H1 (cell line): ENCODE results near the gene RBM10. TPM values are rescaled to one million over a fixed set of nuclear protein-coding genes. Genes with fewer than 3 reads are reported as not detected.

ENCODE experiments used
- CTCF ChIA-PET: fragments of 300-600 bp; sonication (Branson Sonifier 250); formaldehyde crosslinking; loops from one replicate; lab custom pipeline; 2021; ENCODE audit not compliant: partially characterized antibody; lab: Charles Lee
- POLR2A ChIA-PET: fragments of 300-600 bp; sonication (Branson Sonifier 250); formaldehyde crosslinking; loops from one replicate; lab custom pipeline; 2021; ENCODE audit warnings: inconsistent platforms; ENCODE audit not compliant: partially characterized antibody; lab: Charles Lee
- DNase-seq, 2 experiments: peaks; one replicate each; pipeline versions ENCODE4 v3.0.0 to v3.0.0-alpha.2; 2010 to 2022; ENCODE audit warnings: low spot score in 2 of 2, low read depth in 1 of 2, mixed read lengths in 1 of 2
- FAIRE-seq: peaks from 2 replicates; lab custom pipeline; 2011; peaks lifted over from hg19 to GRCh38; lab: Jason Lieb, UNC
- H2AFZ ChIP-seq: 2 replicates; pipeline ENCODE4 v1.8.1; 2012; ENCODE audit warnings: low read length, inconsistent platforms
- H2AK5ac ChIP-seq: 2 replicates; pipeline ENCODE4 v1.6.1; 2013; ENCODE audit warnings: low read depth, low read length
- H2BK120ac ChIP-seq: replicated peaks from 2 replicates; pipeline ENCODE3; 2013; ENCODE audit warnings: low read depth, low read length, inconsistent platforms
- H2BK12ac ChIP-seq: 2 replicates; pipeline ENCODE4 v1.6.1; 2013; ENCODE audit warnings: low read depth, low read length
- H2BK15ac ChIP-seq: 2 replicates; pipeline ENCODE4 v1.6.1; 2013; ENCODE audit warnings: low read length
- H2BK20ac ChIP-seq: 2 replicates; pipeline ENCODE4 v1.6.1; 2013; ENCODE audit warnings: low read length
- H2BK5ac ChIP-seq: 2 replicates; pipeline ENCODE4 v1.6.1; 2013; ENCODE audit warnings: low read depth, low read length
- H3K14ac ChIP-seq: 2 replicates; pipeline ENCODE4 v1.6.1; 2013; ENCODE audit warnings: inconsistent platforms; ENCODE audit not compliant: insufficient read length
- H3K18ac ChIP-seq: 2 replicates; pipeline ENCODE4 v1.6.1; 2013; ENCODE audit warnings: low read length; ENCODE audit errors: extremely low read depth
- H3K23ac ChIP-seq: 2 replicates; pipeline ENCODE4 v1.6.1; 2013; ENCODE audit warnings: inconsistent platforms; ENCODE audit not compliant: insufficient read length
- H3K23me2 ChIP-seq: 2 replicates; pipeline ENCODE4 v1.6.1; 2013; ENCODE audit warnings: low read depth, low read length
- H3K27ac ChIP-seq: 2 replicates; pipeline ENCODE4 v1.6.1; 2011; ENCODE audit warnings: low read depth, low read length, inconsistent platforms
- H3K27me3 ChIP-seq, 4 experiments: replicated peaks in 1 of 4; 1 replicate in 1 of 4; 2 replicates in 3 of 4; pipeline versions ENCODE4 v1.6.1 to v1.8.1; 2011 to 2013; ENCODE audit warnings: low read length in 3 of 4, mild to moderate bottlenecking in 3 of 4, inconsistent platforms in 2 of 4, mixed read lengths in 2 of 4, moderate library complexity in 1 of 4; ENCODE audit not compliant: control insufficient read depth in 3 of 4, insufficient read depth in 3 of 4; ENCODE audit errors: extremely low read depth in 1 of 4
- H3K36me3 ChIP-seq, 4 experiments: 2 replicates each; pipeline versions ENCODE4 v1.6.1 to v1.8.1; 2011 to 2013; ENCODE audit warnings: mild to moderate bottlenecking in 4 of 4, low read length in 3 of 4, moderate library complexity in 2 of 4, control low read depth in 1 of 4, inconsistent platforms in 1 of 4; ENCODE audit not compliant: insufficient read depth in 4 of 4, control insufficient read depth in 2 of 4
- H3K4ac ChIP-seq: replicated peaks from 2 replicates; pipeline ENCODE3; 2013; ENCODE audit warnings: low read length, low read depth, mixed read lengths, inconsistent platforms; ENCODE audit not compliant: insufficient read length
- H3K4me1 ChIP-seq, 4 experiments: replicated peaks in 1 of 4; 1 replicate in 1 of 4; 2 replicates in 3 of 4; pipeline versions ENCODE4 v1.6.1 to v1.8.1; 2011 to 2013; ENCODE audit warnings: low read length in 3 of 4, inconsistent platforms in 2 of 4, mixed read lengths in 1 of 4; ENCODE audit not compliant: insufficient read depth in 4 of 4, control insufficient read depth in 3 of 4
- H3K4me2 ChIP-seq, 2 experiments: 2 replicates each; pipeline versions ENCODE4 v1.6.1 to v1.8.1; 2011 to 2013; ENCODE audit warnings: low read depth in 2 of 2, low read length in 2 of 2, control low read depth in 1 of 2, inconsistent platforms in 1 of 2, mild to moderate bottlenecking in 1 of 2; ENCODE audit not compliant: insufficient read depth in 1 of 2
- H3K4me3 ChIP-seq, 4 experiments: fragments of 200-600, 300-600 bp in 1 of 4; sonication (generic), shearing (Covaris generic), sonication (Bioruptor Twin) in 1 of 4; 2 replicates each; pipeline versions ENCODE4 v1.5.1 to v1.8.1; 2011 to 2016; ENCODE audit warnings: low read length in 4 of 4, low read depth in 3 of 4, control low read depth in 2 of 4, inconsistent platforms in 2 of 4, mild to moderate bottlenecking in 2 of 4, mixed read lengths in 1 of 4, moderate library complexity in 1 of 4; ENCODE audit not compliant: insufficient read depth in 2 of 4; ENCODE audit errors: extremely low read depth in 1 of 4
- H3K56ac ChIP-seq: replicated peaks from 2 replicates; pipeline ENCODE3; 2013; ENCODE audit warnings: low read depth, mild to moderate bottlenecking, mixed read lengths, low read length, inconsistent platforms; ENCODE audit not compliant: insufficient read length
- H3K79me1 ChIP-seq: 2 replicates; pipeline ENCODE4 v1.6.1; 2013; ENCODE audit warnings: low read depth, low read length, control low read depth
- H3K79me2 ChIP-seq, 2 experiments: 2 replicates each; pipeline versions ENCODE4 v1.6.1 to v1.8.1; 2012 to 2013; ENCODE audit warnings: low read length in 2 of 2, mild to moderate bottlenecking in 2 of 2, inconsistent platforms in 1 of 2; ENCODE audit not compliant: insufficient read depth in 2 of 2, control insufficient read depth in 1 of 2
- H3K9ac ChIP-seq, 4 experiments: replicated peaks in 1 of 4; 1 replicate in 1 of 4; 2 replicates in 3 of 4; pipeline versions ENCODE4 v1.6.1 to v1.8.1; 2011 to 2013; ENCODE audit warnings: low read depth in 3 of 4, low read length in 3 of 4, control low read depth in 2 of 4, mild to moderate bottlenecking in 2 of 4, moderate library complexity in 2 of 4, inconsistent platforms in 1 of 4; ENCODE audit errors: extremely low read depth in 1 of 4
- H3K9me3 ChIP-seq, 2 experiments: 2 replicates each; pipeline versions ENCODE4 v1.6.1 to v1.8.1; 2012 to 2013; ENCODE audit warnings: mild to moderate bottlenecking in 2 of 2, moderate library complexity in 2 of 2, control low read depth in 1 of 2, inconsistent platforms in 1 of 2, low read depth in 1 of 2, low read length in 1 of 2, mixed read lengths in 1 of 2; ENCODE audit not compliant: insufficient read depth in 2 of 2
- H4K20me1 ChIP-seq, 2 experiments: replicated peaks in 1 of 2; 2 replicates each; pipeline versions ENCODE3 to v1.8.1; 2011 to 2013; ENCODE audit warnings: inconsistent platforms in 2 of 2, low read length in 2 of 2, mild to moderate bottlenecking in 1 of 2; ENCODE audit not compliant: insufficient read depth in 2 of 2, control insufficient read depth in 1 of 2
- H4K5ac ChIP-seq: 2 replicates; pipeline ENCODE4 v1.6.1; 2013; ENCODE audit warnings: low read length, low read depth, mixed read lengths, inconsistent platforms; ENCODE audit not compliant: insufficient read length
- H4K8ac ChIP-seq: 2 replicates; pipeline ENCODE4 v1.8.0; 2013; ENCODE audit warnings: mild to moderate bottlenecking, moderate library complexity, low read length, inconsistent platforms; ENCODE audit not compliant: insufficient read depth; ENCODE audit errors: extremely low read depth
- H4K91ac ChIP-seq: replicated peaks from 2 replicates; pipeline ENCODE3; 2013; ENCODE audit warnings: low read length, mixed read lengths, inconsistent platforms; ENCODE audit not compliant: insufficient read length
- CHD2 ChIP-seq: IDR thresholded peaks from 2 replicates; pipeline ENCODE4 v1.6.1; 2012; ENCODE audit warnings: low read length, improper control_type of control experiment
- TEAD4 ChIP-seq: IDR thresholded peaks from 2 replicates; pipeline ENCODE4 v1.6.1; 2012; ENCODE audit warnings: low read depth, low read length, inconsistent platforms, mixed read lengths
- USF2 ChIP-seq: IDR thresholded peaks from 2 replicates; pipeline ENCODE4 v1.6.1; 2011; ENCODE audit warnings: low read length, improper control_type of control experiment
- whole genome bisulfite sequencing, 2 experiments: shearing (Covaris generic) in 1 of 2; methylation state at CpG; one replicate each; pipeline versions ENCODE4 v1.1.6 to v1.1.7; 2013 to 2015; ENCODE audit warnings: low lambda C conversion rate in 2 of 2, mixed read lengths in 2 of 2, inconsistent platforms in 1 of 2, low coverage in 1 of 2, missing lambda C conversion rate in 1 of 2; ENCODE audit not compliant: insufficient replicate concordance in 2 of 2, insufficient coverage in 1 of 2, insufficient read length in 1 of 2; ENCODE audit errors: extremely low coverage in 1 of 2, missing lambda C conversion rate in 1 of 2; 5-methylcytosine and 5-hydroxymethylcytosine counted together
- polyA plus RNA-seq, 7 experiments: library from polyadenylated mRNA; depleted of rRNA in 3 of 7; stranded (reverse) in 5 of 7; unstranded in 2 of 7; fragments of >200 nt in 5 of 7; fragments of 200-250 nt in 2 of 7; gene quantifications; 1 replicate in 5 of 7; 2 replicates in 1 of 7; 4 replicates in 1 of 7; pipeline versions ENCODE4 v1.2.1 to v1.2.3, GENCODE V29; 2011 to 2013; ENCODE audit warnings: missing spikeins in 2 of 7, mixed read lengths in 2 of 7
- total RNA-seq: library from RNA; stranded (reverse); fragmentation: NEBNext Ultra II Directional; extraction: Animal tissue kit (Norgen Biotek cat#: 25700); gene quantifications from 2 replicates; pipeline ENCODE4 v1.2.1, GENCODE V29; 2021
- TF ChIP-seq, protein P1 (sequence below), 3 experiments: IDR thresholded peaks; 1 replicate in 2 of 3; 2 replicates in 1 of 3; pipeline versions ENCODE4 v1.5.1 to v1.6.1; 2011; ENCODE audit warnings: low read length in 3 of 3, mild to moderate bottlenecking in 3 of 3, inconsistent platforms in 2 of 3, low read depth in 1 of 3, moderate library complexity in 1 of 3; ENCODE audit not compliant: insufficient read depth in 1 of 3; ENCODE audit errors: control extremely low read depth in 1 of 3

RBM10 gene
- total and polyA plus RNA-seq, 2 of the 8 experiments (the other 6 are each of a cell fraction or from before 2014, with no cell fraction given) = 35.7 to 64.0 TPM

- no peak for TF ChIP-seq USF2
- TF ChIP-seq TEAD4 = peak; percentile 71
- TF ChIP-seq CHD2 = no peak
- TF ChIP-seq, protein P1, sequence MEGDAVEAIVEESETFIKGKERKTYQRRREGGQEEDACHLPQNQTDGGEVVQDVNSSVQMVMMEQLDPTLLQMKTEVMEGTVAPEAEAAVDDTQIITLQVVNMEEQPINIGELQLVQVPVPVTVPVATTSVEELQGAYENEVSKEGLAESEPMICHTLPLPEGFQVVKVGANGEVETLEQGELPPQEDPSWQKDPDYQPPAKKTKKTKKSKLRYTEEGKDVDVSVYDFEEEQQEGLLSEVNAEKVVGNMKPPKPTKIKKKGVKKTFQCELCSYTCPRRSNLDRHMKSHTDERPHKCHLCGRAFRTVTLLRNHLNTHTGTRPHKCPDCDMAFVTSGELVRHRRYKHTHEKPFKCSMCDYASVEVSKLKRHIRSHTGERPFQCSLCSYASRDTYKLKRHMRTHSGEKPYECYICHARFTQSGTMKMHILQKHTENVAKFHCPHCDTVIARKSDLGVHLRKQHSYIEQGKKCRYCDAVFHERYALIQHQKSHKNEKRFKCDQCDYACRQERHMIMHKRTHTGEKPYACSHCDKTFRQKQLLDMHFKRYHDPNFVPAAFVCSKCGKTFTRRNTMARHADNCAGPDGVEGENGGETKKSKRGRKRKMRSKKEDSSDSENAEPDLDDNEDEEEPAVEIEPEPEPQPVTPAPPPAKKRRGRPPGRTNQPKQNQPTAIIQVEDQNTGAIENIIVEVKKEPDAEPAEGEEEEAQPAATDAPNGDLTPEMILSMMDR (IDR thresholded peaks at IDR 0.05; ENCODE audit: control extremely low read depth in 1 of 3, insufficient read depth in 1 of 3, low read depth in 1 of 3, low read length in 3 of 3) = no peak
- Histone ChIP-seq H4K91ac (no peak overlapping the region), H3K27me3 (no peaks in the 10 kb centered on the region), H3K4ac (no peak overlapping the region), H2BK120ac (no peak overlapping the region), H3K9ac (no peak overlapping the region; a peak in 1 of 7 replicates), H3K4me3 (no peak overlapping the region; a peak in 1 of 8 replicates), H2AFZ (no peak overlapping the region), H4K20me1 (peaks cover 9 to 42% of the 10 kb centered on the region in 2 experiments), H3K56ac (no peak overlapping the region), H3K9me3 (no peaks in the 10 kb centered on the region), H4K8ac (no peak overlapping the region), H3K23ac (no peak overlapping the region), H3K4me2 (peak overlapping the region; percentile 28 to 93; a peak in 2 of 4 replicates), H3K18ac (no peak overlapping the region), H2BK12ac (peak overlapping the region; percentile 50; the same call in 1 of the 2 replicates), H3K14ac (no peak overlapping the region), H3K4me1 (peaks cover 0 to 13% (median 7%) of the 10 kb centered on the region in 4 experiments), H4K5ac (no peak overlapping the region), H2AK5ac (no peak overlapping the region), H3K79me2 (peaks cover 19 to 52% of the 10 kb centered on the region in 2 experiments; a peak in 3 of 4 replicates), H3K79me1 (peaks cover 6% of the 10 kb centered on the region; the same call in 1 of the 2 replicates), H2BK20ac (no peak overlapping the region), H2BK5ac (no peak overlapping the region), H3K36me3 (peaks cover 26 to 64% (median 50%) of the 10 kb centered on the region in 4 experiments), H3K27ac (peak overlapping the region; percentile 23), H3K23me2 (no peaks in the 10 kb centered on the region), H2BK15ac (no peak overlapping the region)
- DNase-seq = no peak
- ChIA-PET POLR2A (interaction anchor here (0.6 to 1.8 kb wide), 4 partner anchors 10 to 359 kb away, joined by 3 to 8 read pairs (median 6); no protein-coding TSS in a partner anchor), CTCF (no interaction called here)
- WGBS, 2 experiments = 90% methylated on average over 9 of the region's 10 CpGs; no CpG with 5 or more reads in 1 of the 2 experiments
- peak; percentile 48 for FAIRE-seq
Measured at GRCh38 chrX:47198026-47198686, 53.1 kb downstream of the RBM10 start.
